T-helper 2 cell treated with Interferon-gamma antibody and Interleukin-4, amounts not matched to agents 100 ng/mL and 5 ng/mL, for 36 hours (primary cell): Measurements from ENCODE around the gene ELK1. TPM values are rescaled to one million over a fixed set of nuclear protein-coding genes. Genes with fewer than 3 reads are reported as not detected.
"Not testable (repeated sequence)": the region's sequence is repeated elsewhere in the genome, so short reads cannot be mapped to it uniquely, and the experiment has no call there.

ENCODE experiments used
- intact Hi-C: fragments of 100-400 bp; cut with micrococcal nuclease; formaldehyde crosslinking; loops from one replicate; pipeline ENCODE4 v1.15.1; 2023
- total RNA-seq: library from RNA; stranded (reverse); gene quantifications from 2 replicates; pipeline ENCODE4 v1.2.3, GENCODE V29; 2022

The ELK1 gene
- total RNA-seq = 57.4 and 58.9 TPM in 2 replicates

GRCh38 chrX:47650164-47651042, at the start of gene ELK1:
TSS of gene ELK1 (minus strand) at chrX:47650563. CDS start at chrX:47641441, 9,122 bp downstream.
- intact Hi-C loops = loop anchor here (1.0 to 10.0 kb wide), 9 partner anchors 8 to 1152 kb away; partner anchors contain the start of genes ARAF, CDK16, HDAC6 and RBM10

GRCh38 chrX:47697181-47697580, 46.8 kb upstream of the ELK1 start:
- intact Hi-C loops = no loop called here

GRCh38 chrX:47690175-47690574, 39.8 kb upstream of the ELK1 start:
- intact Hi-C loops = no loop called here

GRCh38 chrX:47687263-47687662, 36.9 kb upstream of the ELK1 start:
- intact Hi-C loops = no loop called here

GRCh38 chrX:47683829-47684205, 33.5 kb upstream of the ELK1 start:
- intact Hi-C loops = no loop called here

GRCh38 chrX:47683184-47683828, 32.9 kb upstream of the ELK1 start:
- intact Hi-C loops = no loop called here

- intact Hi-C loops = not testable (repeated sequence)
Measured at GRCh38 chrX:47675959-47676859, 25.8 kb upstream of the ELK1 start.

GRCh38 chrX:47674776-47675175, 24.4 kb upstream of the ELK1 start:
- intact Hi-C loops = no loop called here

- intact Hi-C loops = not testable (repeated sequence)
Measured at GRCh38 chrX:47665797-47666196, 15.4 kb upstream of the ELK1 start.

GRCh38 chrX:47664737-47665136, 14.4 kb upstream of the ELK1 start:
- intact Hi-C loops = no loop called here

- intact Hi-C loops = no loop called here
Measured at GRCh38 chrX:47662144-47662657, 11.8 kb upstream of the ELK1 start.

- intact Hi-C loops = no loop called here
Measured at GRCh38 chrX:47661539-47661938, 11.2 kb upstream of the ELK1 start.

- intact Hi-C loops = loop anchor here (2.0 to 10.0 kb wide), 5 partner anchors 177 to 825 kb away; partner anchors contain the start of genes NDUFB11, RBM10, RP2 and USP11
Measured at GRCh38 chrX:47659421-47659726, 9.0 kb upstream of the ELK1 start.

GRCh38 chrX:47658684-47659420, 8.5 kb upstream of the ELK1 start, which contains the start of gene UXT:
TSS of gene UXT (minus strand) at chrX:47659180. CDS start at chrX:47658927, 253 bp downstream.
- intact Hi-C loops = loop anchor here (1.0 to 10.0 kb wide), 8 partner anchors 9 to 824 kb away; partner anchors contain the start of genes ARAF, ELK1, NDUFB11 and RBM10

- intact Hi-C loops = loop anchor here (1.0 to 10.0 kb wide), 8 partner anchors 8 to 823 kb away; partner anchors contain the start of genes ARAF, ELK1, NDUFB11 and RBM10
Measured at GRCh38 chrX:47658301-47658683, 7.9 kb upstream of the ELK1 start.

- intact Hi-C loops = loop anchor here (1.0 to 10.0 kb wide), 7 partner anchors 168 to 1151 kb away; partner anchors contain the start of genes CDK16, HDAC6, RBM10 and RP2
Measured at GRCh38 chrX:47651043-47651905, 911 bp upstream of the ELK1 start.

- intact Hi-C loops = loop anchor here (1.0 to 10.0 kb wide), 9 partner anchors 9 to 1153 kb away; partner anchors contain the start of genes ARAF, CDK16, HDAC6 and RP2
Measured at GRCh38 chrX:47649781-47650163, 591 bp downstream of the ELK1 start.

GRCh38 chrX:47649271-47649670, 1.1 kb downstream of the ELK1 start:
- intact Hi-C loops = loop anchor here (5.0 kb wide), 1 partner anchor 67 kb away; the partner anchor contains the start of gene TIMP1

- intact Hi-C loops = loop anchor here (5.0 kb wide), 1 partner anchor 66 kb away; the partner anchor contains the start of gene TIMP1
Measured at GRCh38 chrX:47648376-47648775, 2.0 kb downstream of the ELK1 start.
